NB4 (cell line): ENCODE data around the gene DHRS3.

ENCODE experiments used
- CTCF ChIP-seq: IDR thresholded peaks from one replicate; pipeline ENCODE4 v1.5.1; 2012; ENCODE audit warnings: low read depth, low read length
- POLR2A ChIP-seq: IDR thresholded peaks from 2 replicates; pipeline ENCODE4 v1.6.1; 2011; ENCODE audit warnings: mild to moderate bottlenecking; ENCODE audit not compliant: insufficient read length; ENCODE audit errors: extremely low read depth

- TF ChIP-seq CTCF = no peak
- TF ChIP-seq POLR2A = no peak
These were observed 22.4 kb upstream of the DHRS3 start for GRCh38 chr1:12640237-12640957.
